K562 (cell line): ENCODE data around the gene OARD1. TPM values are rescaled to one million over a fixed set of nuclear protein-coding genes. Genes with fewer than 3 reads are reported as not detected.

Experiments used
- ATAC-seq: fragments of 200-7000 bp; cut with Tn5 transposase; 3 replicates; pipeline ENCODE4 v1.9.1; 2020; ENCODE audit warnings: moderate library complexity
- BruUV-seq: library from RNA; stranded (reverse); fragments of 400-500 nt; replicated peaks from 2 replicates; lab custom pipeline; 2021; lab: Mats Ljungman, UMichigan
- CTCF ChIA-PET: fragments of 300-600 bp; formaldehyde crosslinking; extraction: SDS; loops from one replicate; lab custom pipeline; 2021; ENCODE audit warnings: low intra/inter-chr PET ratio; lab: Yijun Ruan, JAX
- POLR2A ChIA-PET: fragments of 300-600, 350-650 bp; sonication (Branson Sonifier 250); formaldehyde crosslinking; extraction: SDS; loops from one replicate; lab custom pipeline; 2021; ENCODE audit warnings: antibody characterized with exemption, inconsistent platforms; lab: Yijun Ruan, JAX
- DNase-seq, 4 experiments: peaks; one replicate each; pipeline versions ENCODE4 v3.0.0 to v3.0.0-alpha.2; 2011 to 2018; ENCODE audit warnings: low spot score in 3 of 4, mixed read lengths in 3 of 4; ENCODE audit errors: extremely low read depth in 1 of 4
- FAIRE-seq: peaks from 2 replicates; lab custom pipeline; 2011; peaks lifted over from hg19 to GRCh38; lab: Jason Lieb, UNC
- H2AFZ ChIP-seq: 2 replicates; pipeline ENCODE4 v1.6.0; 2011; ENCODE audit warnings: low read depth, low read length, control low read depth, inconsistent platforms
- H3K27ac ChIP-seq: fragments of 200-600 bp; 3 replicates; pipeline ENCODE4 v1.8.0; 2011; ENCODE audit warnings: low read depth, mild to moderate bottlenecking, control low read depth, inconsistent platforms, low read length, moderate library complexity, mixed read lengths; ENCODE audit errors: extremely low read depth
- H3K27me3 ChIP-seq, 2 experiments: fragments of 300-600 bp in 1 of 2; 2 replicates in 1 of 2; 3 replicates in 1 of 2; pipeline versions ENCODE4 v1.6.0 to v1.8.0; 2011; ENCODE audit warnings: inconsistent platforms in 2 of 2, low read length in 2 of 2, mild to moderate bottlenecking in 1 of 2, mixed read lengths in 1 of 2, moderate library complexity in 1 of 2; ENCODE audit not compliant: control insufficient read depth in 2 of 2, insufficient read depth in 2 of 2
- H3K36me3 ChIP-seq: fragments of 300-600 bp; 3 replicates; pipeline ENCODE4 v1.8.0; 2011; ENCODE audit warnings: mild to moderate bottlenecking, low read length, inconsistent platforms; ENCODE audit not compliant: control insufficient read depth, insufficient read depth
- H3K4me1 ChIP-seq, 2 experiments: fragments of 200-600 bp in 1 of 2; replicated peaks in 1 of 2; 2 replicates in 1 of 2; 3 replicates in 1 of 2; pipeline versions ENCODE4 v1.5.1 to v1.8.0; 2011; ENCODE audit warnings: inconsistent platforms in 2 of 2, low read length in 2 of 2, mild to moderate bottlenecking in 1 of 2, mixed read lengths in 1 of 2, moderate library complexity in 1 of 2; ENCODE audit not compliant: control insufficient read depth in 2 of 2, insufficient read depth in 2 of 2
- H3K4me2 ChIP-seq: 2 replicates; pipeline ENCODE4 v1.6.1; 2011; ENCODE audit warnings: low read length, control low read depth, inconsistent platforms, mixed read lengths; ENCODE audit not compliant: insufficient read depth
- H3K4me3 ChIP-seq: fragments of 200-600 bp; sonication (generic), shearing (Covaris generic); 2 replicates; pipeline ENCODE4 v1.5.1; 2016; ENCODE audit warnings: control low read depth, inconsistent platforms
- H3K79me2 ChIP-seq: fragments of 200-600 bp; 3 replicates; pipeline ENCODE4 v1.8.0; 2011; ENCODE audit warnings: low read length, inconsistent platforms; ENCODE audit not compliant: control insufficient read depth, insufficient read depth
- H3K9ac ChIP-seq, 2 experiments: 2 replicates each; pipeline versions ENCODE4 v1.6.0 to v1.6.1; 2011; ENCODE audit warnings: low read depth in 2 of 2, low read length in 2 of 2, control low read depth in 1 of 2, inconsistent platforms in 1 of 2, mild to moderate bottlenecking in 1 of 2, mixed read lengths in 1 of 2; ENCODE audit not compliant: insufficient read depth in 1 of 2
- H3K9me1 ChIP-seq: one replicate; pipeline ENCODE4 v1.6.0; 2011; ENCODE audit warnings: inconsistent platforms, mild to moderate bottlenecking, low read length, moderate library complexity; ENCODE audit not compliant: control insufficient read depth, insufficient read depth
- H3K9me3 ChIP-seq: replicated peaks from 2 replicates; pipeline ENCODE4 v1.5.1; 2011; ENCODE audit warnings: low read depth, low read length, inconsistent platforms; ENCODE audit not compliant: control insufficient read depth, insufficient read depth
- H4K20me1 ChIP-seq: replicated peaks from 2 replicates; pipeline ENCODE4 v1.6.1; 2011; ENCODE audit warnings: low read length, inconsistent platforms, mixed read lengths; ENCODE audit not compliant: control insufficient read depth, insufficient read depth
- CREM ChIP-seq: IDR thresholded peaks from 2 replicates; pipeline ENCODE4 v1.6.1; 2014; ENCODE audit warnings: antibody characterized with exemption, low read depth
- DDX20 ChIP-seq: fragments of 450-650 bp; IDR thresholded peaks from 2 replicates; pipeline ENCODE4 v1.6.1; 2016; ENCODE audit warnings: missing genetic modification characterization, low read depth, mild to moderate bottlenecking, missing compliant biosample characterization, moderate library complexity
- MEF2A ChIP-seq: IDR thresholded peaks from 2 replicates; pipeline ENCODE4 v1.6.1; 2011; ENCODE audit warnings: low read depth, mild to moderate bottlenecking, low read length, moderate library complexity; ENCODE audit not compliant: control insufficient read depth
- NR2C1 ChIP-seq, 2 experiments: fragments of 450-650 bp; IDR thresholded peaks; 2 replicates each; pipeline ENCODE4 v1.6.1; 2017; ENCODE audit warnings: mild to moderate bottlenecking in 2 of 2, antibody characterized with exemption in 1 of 2, inconsistent platforms in 1 of 2, missing compliant biosample characterization in 1 of 2, missing genetic modification characterization in 1 of 2
- TCF7L2 ChIP-seq: fragments of 150-350 bp; IDR thresholded peaks from 2 replicates; pipeline ENCODE4 v1.6.1; 2016; ENCODE audit warnings: low read depth, mild to moderate bottlenecking, low read length, moderate library complexity
- WGBS: fragments of 100-300 bp; shearing (Covaris generic); methylation state at CpG from one replicate; pipeline ENCODE4 v1.1.6; 2016; ENCODE audit warnings: low coverage, mixed read lengths; ENCODE audit not compliant: insufficient coverage; ENCODE audit errors: missing lambda C conversion rate; 5-methylcytosine and 5-hydroxymethylcytosine counted together
- in situ Hi-C: fragments of 300-500 bp; cut with MboI; formaldehyde crosslinking; loops from 4 replicates; pipeline ENCODE4 v1.15.0; 2018; ENCODE audit warnings: inconsistent platforms, mixed read lengths
- intact Hi-C: fragments of 100-400 bp; cut with micrococcal nuclease; formaldehyde crosslinking; loops from 2 replicates; pipeline ENCODE4 v1.14.2; 2022
- polyA plus RNA-seq, 8 experiments: library from polyadenylated mRNA; depleted of rRNA in 4 of 8; stranded (reverse) in 5 of 8; unstranded in 3 of 8; fragments of >200 nt; fragmentation: Nextera tagmentation in 2 of 8; fragmentation: Illumina TruSeq in 1 of 8; extraction: Ambion mirVana in 2 of 8; extraction: Trizol in 1 of 8; gene quantifications; 2 replicates each; pipeline versions ENCODE4 v1.2.1 to v1.2.3, GENCODE V29; 2011 to 2014; ENCODE audit warnings: inconsistent platforms in 1 of 8, missing spikeins in 1 of 8
- total RNA-seq, 7 experiments: library from RNA; depleted of rRNA in 6 of 7; stranded (reverse); fragments of >200 nt in 6 of 7; fragmentation: Illumina TruSeq in 2 of 7; extraction: Trizol in 2 of 7; gene quantifications; 2 replicates each; pipeline versions ENCODE4 v1.2.1 to v1.2.3, GENCODE V29; 2011 to 2021; ENCODE audit warnings: low replicate concordance in 1 of 7
- TF ChIP-seq, protein P1 (sequence below): sonication (generic); formaldehyde crosslinking; IDR thresholded peaks from 2 replicates; pipeline ENCODE4 v1.8.1; 2023; ENCODE audit warnings: mild to moderate bottlenecking, missing genetic modification reagents, moderate library complexity

The OARD1 gene
- total and polyA plus RNA-seq, 9 of the 15 experiments (the other 6 are each of a cell fraction or from before 2014, with no cell fraction given), result 43.4 to 88.3 (median 61.1) TPM

DNA sequence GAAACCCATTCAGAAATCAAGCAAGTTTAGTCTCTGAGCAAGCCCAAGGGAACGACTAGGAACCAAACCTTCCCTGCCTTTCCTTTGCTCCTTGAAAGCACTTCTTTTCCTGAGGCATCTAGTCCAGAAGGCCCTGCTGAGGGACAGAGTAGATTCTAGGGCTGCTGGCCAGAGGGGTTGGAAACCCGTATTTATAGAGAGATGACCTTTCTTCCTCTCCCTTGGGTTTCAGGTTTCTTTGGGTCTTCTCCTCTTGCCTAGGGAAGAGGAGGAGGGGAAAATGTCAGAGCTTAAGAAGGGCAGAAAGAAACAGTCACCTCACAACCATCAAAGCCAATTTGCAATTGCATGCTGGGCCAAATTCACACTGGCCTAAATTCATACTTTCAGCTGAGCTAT lies 13.4 kb downstream of the OARD1 start:
- ChIA-PET POLR2A (interaction anchor here (0.6 to 2.1 kb wide), 3 partner anchors 11 to 25 kb away, joined by 3 to 5 read pairs (median 3); no protein-coding TSS in a partner anchor), CTCF (interaction anchor here (0.5 to 0.7 kb wide), 2 partner anchors 27 to 143 kb away, joined by 3 read pairs; no protein-coding TSS in a partner anchor)

More for the DNA sequence above, 13.4 kb downstream of the OARD1 start:
- Histone ChIP-seq H3K27ac (peak overlapping the region; percentile 33; the same call in 1 of the 3 replicates), H3K4me3 (no peak overlapping the region), H3K9me1 (no peaks in the 10 kb centered on the region), H3K9ac (no peak overlapping the region), H3K9me3 (no peaks in the 10 kb centered on the region), H3K36me3 (peaks cover 13% of the 10 kb centered on the region; the same call in 2 of the 3 replicates), H4K20me1 (no peaks in the 10 kb centered on the region), H3K4me1 (peaks cover 5 to 26% of the 10 kb centered on the region in 2 experiments; a peak in 4 of 5 replicates), H3K27me3 (no peaks in the 10 kb centered on the region), H3K79me2 (no peaks in the 10 kb centered on the region), H3K4me2 (no peak overlapping the region), H2AFZ (peak overlapping the region; percentile 12; the same call in 1 of the 2 replicates)
- ATAC-seq (no peak), DNase-seq (no peak), FAIRE-seq (no peak)
- in situ Hi-C loops (no loop called here), intact Hi-C loops (no loop called here)
- WGBS, result 62% methylated on average over 2 of the region's 2 CpGs
- no TSS peak for BruUV-seq
- TF ChIP-seq TCF7L2 (no peak), DDX20 (tag) (no peak), CREM (no peak), NR2C1 (IDR thresholded peaks at IDR 0.05) (no peak), NR2C1 (tag; IDR thresholded peaks at IDR 0.05) (no peak), MEF2A (no peak)
- TF ChIP-seq, protein P1, sequence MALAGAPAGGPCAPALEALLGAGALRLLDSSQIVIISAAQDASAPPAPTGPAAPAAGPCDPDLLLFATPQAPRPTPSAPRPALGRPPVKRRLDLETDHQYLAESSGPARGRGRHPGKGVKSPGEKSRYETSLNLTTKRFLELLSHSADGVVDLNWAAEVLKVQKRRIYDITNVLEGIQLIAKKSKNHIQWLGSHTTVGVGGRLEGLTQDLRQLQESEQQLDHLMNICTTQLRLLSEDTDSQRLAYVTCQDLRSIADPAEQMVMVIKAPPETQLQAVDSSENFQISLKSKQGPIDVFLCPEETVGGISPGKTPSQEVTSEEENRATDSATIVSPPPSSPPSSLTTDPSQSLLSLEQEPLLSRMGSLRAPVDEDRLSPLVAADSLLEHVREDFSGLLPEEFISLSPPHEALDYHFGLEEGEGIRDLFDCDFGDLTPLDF (CRISPR knock-in tag), result no peak
